CD4-positive, alpha-beta T cell treated with Interleukin-6 at 100 ng/mL for 8 hours (primary cell): ENCODE results near the gene HERC2.

Source experiments
- DNase-seq: peaks from one replicate; pipeline ENCODE4 v3.0.0-alpha.2; 2020; ENCODE audit warnings: mixed read lengths, low spot score

Gene HERC2

DNA sequence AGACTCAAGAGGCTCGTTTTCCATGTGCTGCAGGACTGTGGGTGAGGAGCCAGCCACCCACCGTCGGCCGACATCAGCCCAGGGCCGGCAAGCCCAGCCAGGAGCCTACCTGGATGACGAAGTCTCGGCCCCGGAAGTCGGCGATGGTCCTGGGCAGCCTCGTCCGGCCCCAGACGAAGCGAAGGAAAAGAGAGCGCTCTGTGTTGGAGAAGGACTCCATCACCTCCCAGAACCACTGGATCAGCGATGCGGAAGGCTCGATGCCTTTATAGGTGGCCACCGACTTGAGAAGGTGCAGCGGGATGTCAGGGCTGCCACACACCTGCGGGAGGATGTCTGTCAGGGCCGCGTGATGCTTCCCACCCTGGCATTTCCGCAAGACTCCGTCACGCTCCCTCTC, 209.0 kb downstream of the HERC2 start:
- no peak for DNase-seq

DNA sequence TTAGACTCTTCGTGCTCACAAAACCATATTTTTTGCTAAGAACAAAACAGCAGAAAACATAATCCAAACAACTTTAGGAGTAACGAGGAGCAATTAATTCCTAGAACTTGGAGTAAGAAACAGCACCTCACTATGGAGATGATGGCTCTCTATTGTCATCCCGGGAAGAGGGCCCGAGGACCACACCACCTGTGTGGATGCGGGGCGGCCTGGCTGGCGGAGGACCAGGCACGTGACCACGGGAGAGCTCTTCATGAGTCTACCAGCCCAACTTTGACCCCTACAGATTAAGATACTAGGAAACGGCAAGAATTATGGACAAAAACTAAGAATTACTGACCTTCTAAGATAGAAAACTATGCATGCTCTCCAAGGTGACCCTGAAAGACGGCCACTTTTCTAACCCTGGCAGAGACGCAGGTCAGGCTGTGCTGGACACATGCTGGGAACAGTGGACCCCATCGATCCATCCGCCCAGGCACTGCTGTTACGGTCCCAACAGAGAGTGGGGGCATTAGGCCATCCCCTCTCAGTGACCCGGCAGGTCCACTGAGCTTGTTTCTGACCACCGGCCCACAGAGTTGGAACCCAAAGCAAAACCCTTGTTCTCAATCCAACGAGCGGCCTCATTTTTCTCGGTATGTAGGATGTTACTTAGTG, 209.7 kb downstream of the HERC2 start:
- no peak for DNase-seq

DNA sequence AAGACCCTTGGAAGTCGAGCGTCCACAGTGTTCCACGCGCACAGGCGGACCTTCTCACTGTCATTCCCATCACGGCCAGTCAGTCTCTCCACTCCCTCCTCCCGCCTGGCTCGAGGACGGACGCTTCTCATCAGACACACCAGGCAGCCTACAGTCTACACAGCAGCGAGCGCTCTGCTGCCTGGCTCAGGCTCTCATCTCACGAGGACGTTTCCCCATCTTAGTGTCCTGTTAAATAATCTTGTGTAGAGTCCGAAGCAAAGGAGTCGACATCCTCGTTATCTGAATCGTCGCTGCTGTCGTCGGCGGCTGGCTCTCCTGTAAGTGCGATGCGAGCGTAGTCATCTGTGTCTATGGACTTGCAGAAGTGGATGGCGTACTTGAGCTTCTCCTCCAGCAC, 210.4 kb downstream of the HERC2 start:
- no peak for DNase-seq

DNA sequence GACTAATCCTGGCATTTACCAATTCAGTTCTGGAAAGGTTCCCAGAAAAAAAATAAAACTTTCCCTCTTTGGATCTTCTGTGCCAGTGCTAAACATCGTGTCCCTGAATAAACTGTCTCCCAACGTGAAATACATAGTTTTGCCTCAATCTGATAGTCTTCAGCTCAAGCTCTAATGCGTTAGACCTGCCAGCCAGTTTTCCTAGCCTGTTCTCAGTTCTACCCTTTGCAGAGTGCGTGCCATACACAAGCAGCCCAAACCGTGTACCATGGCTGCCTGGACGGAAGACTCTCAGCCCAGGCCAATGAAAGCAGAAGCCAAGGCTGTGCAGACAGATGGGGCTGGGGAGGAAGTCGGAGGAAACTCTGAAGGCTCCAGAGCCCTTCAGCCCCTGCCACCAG, 211.5 kb downstream of the HERC2 start:
- DNase-seq: no peak

DNA sequence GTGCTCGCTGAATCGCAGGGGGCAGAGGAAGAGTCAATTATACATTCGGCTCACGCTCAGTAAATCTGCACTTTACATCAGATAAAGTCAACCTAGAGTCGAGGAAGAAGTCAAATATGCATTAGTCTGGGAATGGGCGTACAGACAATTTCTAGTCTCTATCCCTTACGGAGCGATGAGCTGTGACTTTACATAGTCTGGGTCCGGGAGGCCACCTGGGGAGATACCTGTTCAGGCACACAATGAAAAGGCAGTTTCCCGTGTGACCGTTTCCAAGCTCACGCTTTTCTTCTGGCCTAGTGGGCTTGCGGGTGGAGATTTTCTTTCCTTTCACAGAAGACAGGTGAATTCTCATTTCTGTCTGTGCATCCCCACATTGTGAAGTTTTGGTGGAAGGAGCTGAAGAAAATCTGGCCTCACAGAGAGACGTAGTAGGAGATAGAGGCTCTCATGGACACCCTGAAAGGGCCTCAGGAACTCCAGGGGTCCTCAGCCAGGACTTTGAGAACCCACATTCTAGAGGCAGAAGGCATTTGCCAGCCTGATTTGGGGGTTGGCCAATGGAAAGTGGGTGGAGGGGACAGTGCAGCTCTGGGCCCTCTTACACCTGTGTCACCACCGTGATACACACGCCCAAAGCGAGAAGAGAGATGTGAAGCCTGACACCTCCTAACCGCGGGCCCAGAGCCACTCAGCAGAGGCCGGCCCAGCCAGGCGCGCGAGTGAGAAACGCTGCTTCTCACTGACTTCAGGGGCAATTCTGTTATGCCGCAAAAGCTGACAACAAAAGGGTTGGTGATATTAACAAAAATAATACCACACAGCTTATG, 212.1 kb downstream of the HERC2 start:
- no peak for DNase-seq

DNA sequence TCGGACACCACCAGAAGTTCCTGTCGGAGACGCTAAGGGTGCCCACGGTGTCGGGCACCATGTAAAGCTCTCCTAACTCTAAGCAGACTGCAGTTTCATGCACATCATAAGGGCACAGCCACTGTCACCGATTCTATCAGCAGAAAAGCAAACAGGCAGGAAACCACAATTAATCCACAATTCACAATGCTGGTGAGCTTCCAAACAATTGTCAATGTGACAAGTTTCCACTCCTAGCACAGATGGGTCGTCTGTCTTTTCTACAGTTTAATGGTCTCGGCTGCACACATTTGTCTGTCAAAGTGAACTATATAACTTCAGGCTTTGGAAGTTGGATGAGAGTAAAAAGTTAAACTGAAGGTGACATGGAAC, 214.1 kb downstream of the HERC2 start:
- DNase-seq: no peak

DNA sequence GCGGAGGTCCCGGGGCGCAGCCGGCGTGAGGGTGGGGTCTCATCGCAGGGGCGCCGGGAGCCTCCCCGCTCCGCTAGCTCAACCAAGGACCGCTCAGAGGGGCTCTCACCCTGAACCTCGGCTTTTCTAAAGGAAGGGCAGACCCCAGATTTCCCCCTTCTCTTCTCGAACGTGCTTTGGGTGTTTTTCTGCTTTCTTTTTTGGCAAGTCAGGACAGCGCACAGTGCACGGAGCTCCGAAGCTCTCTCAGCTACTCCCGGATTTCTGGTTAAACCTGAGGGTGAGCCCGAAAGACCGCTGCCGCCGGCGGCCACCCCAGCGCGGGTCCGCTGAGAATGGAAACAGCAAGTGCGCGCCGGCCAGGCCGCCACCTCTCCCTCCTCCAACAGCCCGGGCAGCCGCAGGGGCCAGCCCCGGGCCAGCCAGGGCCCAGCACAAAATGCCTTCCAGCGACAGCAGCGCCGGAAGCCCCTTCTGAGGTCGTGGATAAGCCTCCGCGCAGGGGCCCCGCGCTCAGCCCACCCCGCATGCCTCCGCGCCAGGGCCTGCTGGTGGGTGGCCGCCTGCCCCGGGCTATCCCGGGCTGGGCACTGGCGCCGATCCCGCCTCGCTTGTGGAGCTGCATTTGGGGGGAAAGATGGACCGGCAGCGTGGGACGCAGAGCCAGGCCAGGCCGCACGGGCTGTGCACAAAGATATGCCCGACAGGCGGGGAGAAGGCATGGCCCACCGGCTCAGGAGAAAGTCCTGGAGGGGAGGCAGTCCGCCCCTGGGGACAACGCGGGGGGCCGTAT, 214.7 kb downstream of the HERC2 start:
- DNase-seq: no peak

DNA sequence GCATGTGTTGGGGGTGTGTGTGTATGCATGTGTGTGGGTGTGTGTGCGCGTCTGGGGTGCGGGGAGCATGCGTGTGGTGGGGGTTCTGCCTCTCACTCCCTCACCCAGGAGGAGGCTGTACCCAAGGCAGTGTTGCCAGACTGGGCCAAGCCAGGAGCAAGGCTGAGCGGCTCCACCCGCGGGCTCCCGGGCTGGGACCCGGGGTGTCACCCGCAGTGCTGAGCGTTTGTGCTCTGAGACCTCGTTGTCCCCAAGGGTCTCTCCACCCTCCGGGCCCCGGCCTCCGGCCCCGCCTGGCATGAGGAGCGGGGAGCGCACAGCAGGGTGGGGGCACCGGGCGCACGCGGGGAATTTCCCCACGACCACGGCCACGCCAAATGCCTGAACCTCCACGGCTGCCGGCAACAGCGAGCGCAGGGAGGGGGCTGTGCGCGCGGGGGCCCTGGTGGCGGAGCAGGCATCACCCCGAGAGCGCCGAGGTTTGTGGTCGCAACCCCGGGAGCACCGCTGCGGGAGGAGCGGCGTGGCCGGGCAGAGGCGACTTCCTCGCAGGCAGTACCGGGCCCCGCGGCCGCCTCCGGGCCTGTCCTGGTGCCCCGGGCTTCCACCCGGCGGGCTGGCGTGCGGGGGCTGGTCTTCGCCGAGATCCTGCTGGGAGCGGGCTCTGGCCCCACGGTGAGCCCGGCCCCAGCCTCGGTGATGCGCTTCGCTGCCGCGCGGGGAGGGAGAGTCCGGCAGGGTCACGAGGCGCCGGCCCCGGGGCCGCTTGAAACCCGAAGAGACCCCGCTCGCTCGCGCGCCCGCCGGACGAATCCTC, 215.5 kb downstream of the HERC2 start:
- DNase-seq: no peak

DNA sequence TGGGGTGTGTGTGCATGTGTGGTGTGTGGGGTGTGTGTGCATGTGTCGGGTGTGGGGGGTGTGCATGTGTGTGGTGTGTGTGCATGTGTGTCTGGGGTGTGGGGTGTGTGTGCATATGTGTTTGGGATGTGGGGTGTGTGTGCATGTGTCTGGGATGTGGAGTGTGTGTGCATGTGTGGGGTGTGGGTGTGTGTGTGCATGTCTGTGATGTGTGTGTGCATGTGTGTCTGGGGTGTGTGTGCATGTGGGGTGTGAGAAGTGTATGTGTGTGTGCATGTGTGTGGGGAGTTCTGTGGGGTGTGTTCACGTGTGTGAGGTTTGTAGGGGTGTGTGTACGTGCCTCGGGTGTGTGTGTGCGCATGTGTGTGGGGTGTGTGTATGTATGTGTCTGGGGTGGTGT, 216.2 kb downstream of the HERC2 start:
- DNase-seq: no peak

DNA sequence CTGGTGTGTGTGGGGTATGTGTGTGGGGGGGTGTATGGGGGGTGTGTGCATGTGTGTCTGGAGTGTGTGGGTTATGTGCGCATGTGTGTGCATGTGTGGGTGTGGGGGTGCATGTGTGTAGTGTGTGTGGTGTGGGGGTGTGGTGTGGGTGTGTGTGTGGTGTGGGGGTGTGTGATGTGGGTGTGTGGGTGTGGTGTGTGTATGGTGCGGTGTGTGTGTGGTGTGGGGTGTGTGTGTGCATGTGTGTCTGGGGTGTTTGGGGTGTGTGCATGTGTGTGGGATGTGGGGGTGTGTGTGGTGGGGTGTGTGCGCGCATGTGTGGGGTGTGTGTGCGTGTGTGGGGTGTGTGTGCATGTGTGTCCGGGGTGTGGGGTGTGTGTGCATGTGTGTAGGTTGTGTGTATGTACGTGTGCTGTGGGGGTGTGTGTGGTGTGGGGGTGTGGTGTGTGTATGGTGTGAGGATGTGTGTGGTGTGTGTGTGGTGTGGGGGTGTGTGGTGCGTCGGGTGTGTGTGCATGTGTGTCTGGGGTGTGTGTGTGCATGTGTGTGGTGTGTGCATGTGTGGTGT, 216.7 kb downstream of the HERC2 start:
- no peak for DNase-seq

DNA sequence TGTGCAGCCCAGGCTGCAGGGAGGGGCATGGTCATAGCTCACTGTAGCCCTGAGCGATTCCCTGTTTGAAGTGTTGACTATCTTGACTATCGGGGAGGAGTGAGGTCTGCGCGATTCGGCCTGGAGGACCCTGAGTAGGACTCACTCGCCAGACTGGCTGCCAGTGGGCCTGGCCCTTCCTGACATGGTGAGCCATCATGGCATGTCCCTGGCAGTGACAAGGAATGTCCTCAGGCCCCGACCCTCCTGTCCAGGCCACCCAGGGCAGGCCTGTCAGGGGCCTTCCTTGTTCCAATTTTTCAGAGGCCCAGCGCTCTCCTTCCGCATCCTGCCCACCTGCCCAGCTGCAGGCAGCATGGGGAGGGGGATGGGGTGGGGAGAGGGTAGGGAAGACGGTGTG, 217.7 kb downstream of the HERC2 start:
- no peak for DNase-seq

DNA sequence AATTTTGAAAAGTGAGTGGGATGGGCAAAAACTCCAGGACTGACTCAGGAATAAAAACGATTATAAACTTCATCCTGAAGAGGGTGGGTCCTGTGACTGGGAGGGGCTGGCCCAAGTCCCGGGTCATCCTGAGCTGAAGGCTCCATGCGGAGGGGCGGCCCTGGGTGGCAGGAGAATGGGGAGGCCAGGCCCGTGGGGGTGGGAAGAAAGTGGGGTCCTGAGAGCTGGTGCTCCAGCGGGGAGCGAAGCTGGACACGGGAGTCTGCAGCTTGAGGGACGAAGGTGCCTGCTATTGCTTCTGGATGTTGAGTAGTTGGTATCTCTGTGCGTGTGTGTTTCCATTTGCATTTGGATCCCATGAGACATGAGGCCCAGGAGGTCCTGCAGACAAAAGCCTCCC, 218.1 kb downstream of the HERC2 start:
- no peak for DNase-seq

DNA sequence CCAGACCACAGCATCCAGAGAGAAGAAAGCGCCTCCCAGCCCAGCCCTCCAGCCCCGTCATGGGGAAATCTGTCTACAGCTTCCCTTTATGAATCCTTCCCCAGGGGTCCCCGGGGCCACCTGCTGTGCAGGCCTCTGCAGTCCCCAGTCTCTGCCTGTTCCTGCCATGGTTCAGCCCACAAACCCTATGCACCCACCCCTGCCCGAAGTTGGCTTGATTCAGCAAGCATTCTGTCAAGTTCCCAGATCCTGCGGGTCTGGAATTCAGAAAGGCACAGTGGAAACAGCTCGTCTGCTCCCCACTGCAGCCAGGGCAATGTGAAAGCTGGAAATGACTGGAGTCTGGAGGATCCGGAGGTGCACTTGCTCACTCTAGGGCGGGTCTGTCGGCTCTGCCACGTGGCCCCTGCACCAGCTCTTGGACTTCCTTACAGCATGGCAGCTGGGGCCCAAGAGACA, 220.0 kb downstream of the HERC2 start:
- no peak for DNase-seq

DNA sequence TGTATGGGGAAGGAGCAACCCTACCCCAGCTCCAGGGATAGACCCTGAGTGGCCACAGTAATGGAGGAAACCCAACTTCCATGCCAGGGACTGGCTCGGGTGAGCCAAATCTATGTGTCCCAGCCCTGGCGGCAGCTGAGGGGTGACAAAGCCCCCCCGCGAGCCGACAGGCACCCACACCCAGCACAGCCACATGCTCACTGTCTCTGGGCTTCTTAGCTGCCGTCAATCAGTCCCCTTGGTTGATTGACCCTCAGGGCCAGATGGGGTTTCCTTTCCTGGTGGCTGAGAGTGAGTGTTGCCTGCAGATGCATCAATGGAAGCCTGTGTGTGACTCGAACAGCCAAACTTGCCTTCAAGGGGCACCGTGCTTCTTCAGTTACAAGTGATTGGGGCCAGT, 220.8 kb downstream of the HERC2 start:
- no peak for DNase-seq

DNA sequence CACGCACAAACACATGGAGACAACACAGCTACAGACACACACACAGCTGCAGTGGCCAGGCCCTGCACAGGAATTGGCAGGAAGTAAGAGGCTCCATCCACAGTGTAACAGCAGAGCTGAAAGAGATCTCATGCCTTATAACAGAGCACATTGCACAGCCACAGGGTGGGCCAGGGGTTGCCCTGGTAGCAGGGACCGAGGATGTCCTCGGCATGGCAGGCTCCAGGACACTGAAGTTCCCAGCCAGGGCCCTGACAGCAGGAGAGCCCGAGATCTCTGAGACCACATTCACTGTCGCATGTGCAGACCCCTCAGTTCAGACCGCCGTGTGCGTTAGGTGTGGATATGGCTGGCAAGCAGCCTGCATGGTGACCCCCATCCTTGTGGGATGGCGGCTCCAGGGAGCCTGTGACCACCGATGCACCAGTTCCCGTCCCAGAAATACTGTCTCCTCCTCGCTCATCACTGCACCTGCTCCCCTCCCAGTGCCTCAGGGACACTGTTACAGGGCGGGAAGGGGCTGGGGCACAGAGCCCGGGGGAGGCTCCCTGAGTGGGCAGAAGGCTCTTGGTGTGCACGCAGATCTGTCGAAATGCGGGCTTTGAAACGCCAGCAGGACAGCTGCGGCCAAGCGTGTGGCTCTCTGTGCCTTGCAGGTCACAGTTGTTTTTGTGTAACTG, 221.3 kb downstream of the HERC2 start:
- DNase-seq: no peak

DNA sequence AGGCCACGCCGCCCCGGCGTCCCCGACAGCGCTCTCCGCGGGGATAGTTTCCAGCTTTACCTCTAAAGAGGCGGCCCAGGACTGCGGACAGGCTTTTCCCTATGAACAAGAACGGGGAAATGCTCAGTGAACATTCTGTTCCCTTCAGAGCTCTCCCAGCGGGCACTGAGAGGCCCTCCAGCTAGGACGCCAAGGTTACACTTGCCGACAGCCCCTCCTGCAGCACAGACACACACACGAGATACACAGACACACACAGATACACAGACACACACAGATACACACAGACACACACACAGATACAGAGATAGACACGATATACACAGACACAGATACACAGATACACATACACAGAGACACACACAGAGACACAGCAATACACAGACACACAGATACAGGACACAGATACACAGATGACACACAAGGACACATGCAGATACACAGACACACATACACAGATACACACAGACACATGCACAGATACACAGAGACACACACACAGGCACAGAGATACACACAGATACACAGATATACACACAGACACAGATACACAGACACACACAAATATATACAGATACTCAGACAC, 222.3 kb downstream of the HERC2 start:
- DNase-seq: no peak

DNA sequence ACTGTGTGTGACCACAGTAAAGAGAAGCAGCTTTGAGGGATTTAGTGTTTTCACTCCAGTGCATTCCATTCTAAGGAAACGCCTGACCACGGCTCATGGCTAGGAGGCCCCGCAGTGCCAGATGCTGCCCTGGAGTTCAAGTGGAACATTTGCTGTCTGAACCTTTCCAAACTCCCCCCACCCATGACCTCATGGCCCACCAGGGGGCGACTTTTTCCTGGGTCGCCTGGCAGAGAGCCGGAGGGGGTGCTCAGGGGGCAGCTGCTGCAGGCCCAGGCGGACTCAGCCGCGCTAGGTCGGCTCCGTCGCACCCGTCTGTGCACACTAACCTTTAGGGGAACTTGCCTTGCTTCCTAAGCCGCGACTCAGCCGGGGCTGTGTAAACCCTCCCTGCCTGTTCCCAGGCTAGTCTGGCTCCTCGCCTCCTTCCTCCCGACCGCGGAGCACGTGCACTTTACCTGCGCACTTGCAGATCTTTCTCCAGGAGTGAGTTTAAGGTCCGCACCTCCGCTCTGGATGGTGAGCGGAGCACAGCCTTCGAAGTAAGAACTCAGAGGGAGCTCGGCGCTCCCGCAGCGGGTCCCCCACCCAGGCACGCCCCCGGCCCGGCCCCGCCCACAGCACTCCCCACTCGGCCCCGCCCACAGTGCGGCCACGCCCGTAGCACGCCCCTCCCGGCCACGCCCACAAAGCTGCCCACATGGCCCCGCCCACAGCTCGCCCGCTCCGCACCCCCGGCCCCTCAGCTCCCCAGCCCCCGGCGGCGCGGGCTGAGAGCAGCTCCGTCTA, 223.0 kb downstream of the HERC2 start, which contains the start of gene OCA2:
TSS of gene OCA2 (minus strand) at position 550 of the 789 bp plus-strand sequence. CDS start 17,441 bp downstream, outside the sequence.
- DNase-seq: peak; percentile 17

DNA sequence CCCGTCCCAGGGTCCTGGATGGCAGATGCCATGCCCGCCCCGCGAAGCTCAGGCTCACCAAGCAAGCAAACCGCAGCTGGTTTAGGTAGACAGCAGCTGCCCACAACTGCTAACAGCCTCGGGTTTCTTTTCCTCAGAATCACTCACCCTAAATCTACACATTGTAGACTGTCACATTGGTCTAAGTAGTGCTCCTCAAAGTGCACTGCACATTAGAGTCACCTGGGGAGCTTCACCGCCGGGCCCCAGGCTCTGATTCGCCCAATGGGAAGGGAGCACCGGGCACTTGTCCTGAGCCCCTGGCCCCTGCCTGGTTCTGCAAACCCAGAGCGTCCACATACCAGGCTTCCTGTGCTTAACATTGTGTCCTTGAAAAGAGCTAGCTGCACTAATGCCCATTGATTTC, 223.6 kb downstream of the HERC2 start:
- DNase-seq: no peak

DNA sequence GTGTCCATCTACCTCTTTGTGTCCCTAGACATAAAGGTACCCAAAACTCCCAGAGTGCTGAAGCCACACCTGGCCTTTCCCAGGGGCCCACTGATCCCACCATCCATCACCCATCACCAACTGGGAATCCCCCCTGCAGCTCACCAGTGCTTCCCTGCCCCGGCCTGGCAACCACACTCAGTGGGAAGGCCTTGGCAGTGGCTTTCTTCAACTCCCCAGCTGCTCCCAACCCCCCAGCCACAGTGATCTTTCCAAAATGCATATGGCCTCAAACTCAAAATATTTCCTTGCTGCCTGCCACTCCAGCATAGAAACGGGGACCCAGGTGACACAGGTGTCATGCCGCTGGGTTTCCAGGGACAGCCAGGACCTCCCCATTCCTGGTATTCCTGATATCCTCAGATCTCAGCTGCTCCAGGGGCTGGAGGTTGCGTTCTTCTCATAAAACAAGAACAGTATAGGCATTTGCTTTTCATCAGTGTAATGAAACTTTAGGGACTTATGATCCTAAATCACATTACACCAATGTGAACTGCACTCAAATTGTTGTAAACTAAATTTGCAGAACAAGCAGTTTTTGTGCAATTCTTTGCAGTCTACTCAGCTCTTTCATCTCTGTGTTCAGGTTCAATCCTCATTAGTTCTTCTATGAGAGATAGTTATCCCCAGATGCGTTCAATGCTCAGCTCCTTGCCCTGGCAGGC, 224.2 kb downstream of the HERC2 start:
- DNase-seq: no peak
